IPS-18a (cell line): ENCODE results near the gene TFCP2.

Experiments
- H3K27ac ChIP-seq: one replicate; pipeline ENCODE4 v1.5.1; 2013; ENCODE audit warnings: low read length
- H3K27me3 ChIP-seq: one replicate; pipeline ENCODE4 v1.6.1; 2013; ENCODE audit warnings: mild to moderate bottlenecking, low read length; ENCODE audit not compliant: control insufficient read depth, insufficient read depth
- H3K36me3 ChIP-seq: one replicate; pipeline ENCODE4 v1.6.1; 2013; ENCODE audit warnings: low read depth, low read length; ENCODE audit not compliant: control insufficient read depth
- H3K4me1 ChIP-seq: one replicate; pipeline ENCODE4 v1.6.1; 2013; ENCODE audit warnings: low read depth, low read length; ENCODE audit not compliant: control insufficient read depth
- H3K4me3 ChIP-seq: one replicate; pipeline ENCODE4 v1.5.1; 2013; ENCODE audit warnings: low read length
- H3K9ac ChIP-seq: one replicate; pipeline ENCODE4 v1.6.1; 2013; ENCODE audit warnings: mild to moderate bottlenecking, low read length, moderate library complexity
- H3K9me3 ChIP-seq: one replicate; pipeline ENCODE4 v1.6.1; 2013; ENCODE audit warnings: low read depth, low read length; ENCODE audit not compliant: control insufficient read depth

TFCP2 gene

DNA sequence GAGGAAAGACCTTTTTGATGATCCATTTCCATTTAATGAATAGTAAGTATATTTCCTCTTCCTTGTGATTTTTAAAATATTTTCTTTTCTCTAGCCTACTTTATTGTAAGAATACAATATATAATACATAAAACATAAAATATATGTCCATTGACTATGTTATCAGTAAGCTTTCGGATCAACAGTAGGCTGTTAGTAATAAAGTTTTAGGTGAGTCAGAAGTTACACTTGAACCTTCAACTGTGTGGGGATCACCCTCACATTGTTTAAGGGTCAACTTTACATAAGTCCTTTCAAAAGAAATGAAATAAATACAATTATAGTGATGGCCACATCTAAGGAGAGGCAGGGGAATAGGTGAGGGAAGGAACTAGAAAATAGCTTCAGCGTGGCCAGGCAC, 5.0 kb upstream of the TFCP2 start:
- no peaks in the 10 kb centered on the region for H3K27me3 ChIP-seq
- H3K4me3 ChIP-seq: no peak overlapping the region
- H3K9me3 ChIP-seq: no peaks in the 10 kb centered on the region
- no peak overlapping the region for H3K9ac ChIP-seq
- H3K27ac ChIP-seq: no peak overlapping the region
- H3K4me1 ChIP-seq: no peaks in the 10 kb centered on the region
- H3K36me3 ChIP-seq: no peaks in the 10 kb centered on the region

DNA sequence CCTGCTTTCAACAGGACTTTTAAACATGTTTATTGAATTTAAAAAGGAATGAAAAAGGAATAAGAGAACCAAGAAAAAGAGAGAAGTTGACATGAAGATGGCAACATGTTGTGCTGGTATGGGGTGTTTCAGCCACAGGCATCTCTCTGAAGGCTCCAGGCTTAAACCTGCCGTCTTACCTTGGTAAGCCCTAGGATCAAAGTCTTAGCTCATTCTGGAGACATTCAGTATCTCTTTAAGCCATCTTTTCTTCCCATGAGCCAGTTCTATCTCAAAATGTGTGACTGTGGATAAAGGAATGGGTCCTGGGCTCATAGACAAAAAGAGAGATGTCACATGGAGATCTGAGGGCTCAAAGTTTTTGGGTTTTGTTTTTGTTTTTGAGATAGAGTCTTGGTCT, 1.6 kb upstream of the TFCP2 start:
- Histone ChIP-seq H3K27ac (no peak overlapping the region), H3K36me3 (no peaks in the 10 kb centered on the region), H3K9ac (no peak overlapping the region), H3K4me1 (no peaks in the 10 kb centered on the region), H3K4me3 (no peak overlapping the region), H3K9me3 (no peaks in the 10 kb centered on the region), H3K27me3 (no peaks in the 10 kb centered on the region)

- Histone ChIP-seq H3K27me3 (no peaks in the 10 kb centered on the region), H3K9me3 (no peaks in the 10 kb centered on the region), H3K4me1 (no peaks in the 10 kb centered on the region), H3K4me3 (peak overlapping the region; percentile 92), H3K9ac (peak overlapping the region; percentile 89), H3K27ac (peak overlapping the region; percentile 99), H3K36me3 (no peaks in the 10 kb centered on the region)
Measured at GRCh38 chr12:51171884-51172514, 936 bp downstream of the TFCP2 start.

DNA sequence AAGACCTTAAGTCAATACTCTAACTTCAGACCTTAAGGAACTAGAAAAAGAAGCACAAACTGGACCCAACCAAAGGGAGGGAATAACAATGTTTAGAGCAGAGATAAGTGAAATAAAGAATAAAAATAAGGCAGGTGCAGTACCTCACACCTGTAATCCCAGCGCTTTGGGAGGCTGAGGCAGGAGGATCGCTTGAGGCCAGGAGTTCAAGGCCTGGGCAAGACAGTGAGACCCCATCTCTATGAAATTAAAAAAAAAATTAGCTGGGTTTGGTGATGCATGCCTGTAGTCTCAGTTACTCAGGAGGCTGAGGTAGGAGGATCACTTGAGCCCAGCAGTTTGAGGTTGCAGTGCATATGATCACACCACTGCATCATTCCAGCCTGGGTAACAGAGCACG, 9.1 kb downstream of the TFCP2 start:
- H3K36me3 ChIP-seq: no peaks in the 10 kb centered on the region
- H3K4me3 ChIP-seq: no peak overlapping the region
- H3K4me1 ChIP-seq: no peaks in the 10 kb centered on the region
- H3K9me3 ChIP-seq: no peaks in the 10 kb centered on the region
- H3K9ac ChIP-seq: no peak overlapping the region
- H3K27ac ChIP-seq: no peak overlapping the region
- H3K27me3 ChIP-seq: no peaks in the 10 kb centered on the region

DNA sequence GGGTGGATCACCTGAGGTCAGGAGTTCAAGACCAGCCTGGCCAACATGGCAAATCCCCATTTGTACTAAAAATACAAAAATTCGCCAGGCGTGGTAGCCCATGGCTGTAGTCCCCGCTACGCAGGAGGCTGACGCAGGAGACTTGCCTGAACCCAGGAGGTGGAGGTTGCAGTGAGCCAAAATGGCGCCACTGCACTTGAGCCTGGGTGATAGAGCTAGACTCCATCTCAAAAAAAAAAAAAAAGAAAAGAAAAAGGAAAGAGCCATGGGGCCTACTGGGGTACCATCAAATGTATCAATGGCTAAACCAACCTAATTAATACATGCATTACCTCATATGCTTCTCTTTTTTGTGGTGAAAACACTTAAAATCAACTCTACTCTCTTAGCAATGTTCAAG, 10.7 kb downstream of the TFCP2 start:
- no peaks in the 10 kb centered on the region for H3K36me3 ChIP-seq
- no peaks in the 10 kb centered on the region for H3K4me1 ChIP-seq
- no peak overlapping the region for H3K4me3 ChIP-seq
- no peak overlapping the region for H3K27ac ChIP-seq
- H3K27me3 ChIP-seq: no peaks in the 10 kb centered on the region
- H3K9ac ChIP-seq: no peak overlapping the region
- H3K9me3 ChIP-seq: no peaks in the 10 kb centered on the region

DNA sequence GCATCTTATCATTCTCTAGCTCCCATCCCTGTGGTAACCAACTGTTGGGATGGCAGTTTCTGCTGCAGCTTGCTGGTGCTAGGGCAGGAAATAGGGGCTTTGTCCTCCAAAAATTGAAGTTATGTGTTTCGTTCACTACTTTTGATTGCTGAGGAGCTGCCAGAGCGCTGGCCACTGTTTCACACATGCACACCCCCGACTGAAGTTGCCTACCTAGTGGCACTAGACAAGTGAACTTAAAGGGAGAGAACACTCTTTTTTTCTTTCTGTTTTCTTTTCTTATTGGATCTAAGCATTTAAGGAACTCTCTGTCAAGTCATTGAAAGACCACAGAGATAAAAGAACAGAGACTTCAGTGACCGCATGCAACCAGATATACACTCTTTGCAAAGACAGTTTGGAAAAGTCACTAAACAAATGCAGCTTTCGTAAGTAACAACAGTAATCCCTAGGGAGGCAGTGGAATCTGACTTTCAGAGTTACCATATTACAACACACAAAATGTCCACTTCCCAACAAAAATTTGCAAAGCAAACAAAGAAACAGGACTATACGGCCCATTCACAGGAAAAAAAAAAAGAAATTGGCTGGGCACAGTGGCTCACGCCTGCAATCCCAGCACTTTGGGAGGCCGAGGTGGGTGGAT, 12.0 kb downstream of the TFCP2 start:
- Histone ChIP-seq H3K27ac (no peak overlapping the region), H3K9me3 (no peaks in the 10 kb centered on the region), H3K4me1 (no peaks in the 10 kb centered on the region), H3K9ac (no peak overlapping the region), H3K4me3 (no peak overlapping the region), H3K27me3 (no peaks in the 10 kb centered on the region), H3K36me3 (no peaks in the 10 kb centered on the region)

DNA sequence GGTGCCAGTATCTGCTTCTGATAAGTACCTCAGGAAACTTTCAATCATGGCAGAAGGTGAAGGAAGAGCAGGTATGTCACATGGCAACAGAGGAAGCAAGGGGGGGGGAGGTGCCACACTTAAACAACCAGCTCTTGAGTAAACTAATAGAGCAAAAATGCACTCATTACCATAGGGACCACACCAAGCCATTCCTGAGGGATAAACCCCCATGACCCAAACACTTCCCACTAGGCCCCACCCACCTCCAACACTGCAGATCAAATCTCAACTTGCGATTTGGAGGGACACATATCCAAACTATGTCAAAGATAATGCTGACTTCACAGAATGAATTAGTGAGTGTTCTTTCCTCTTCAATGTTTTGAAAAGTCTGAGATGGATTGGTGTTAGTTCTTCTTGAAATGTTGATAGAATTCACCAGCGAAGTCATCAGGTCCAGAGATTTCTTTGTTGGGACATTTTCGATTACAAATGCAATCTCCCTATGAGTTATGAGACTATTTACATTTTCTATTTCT, 16.6 kb downstream of the TFCP2 start:
- Histone ChIP-seq H3K9ac (no peak overlapping the region), H3K27me3 (no peaks in the 10 kb centered on the region), H3K4me1 (no peaks in the 10 kb centered on the region), H3K4me3 (no peak overlapping the region), H3K9me3 (no peaks in the 10 kb centered on the region), H3K27ac (no peak overlapping the region), H3K36me3 (no peaks in the 10 kb centered on the region)

DNA sequence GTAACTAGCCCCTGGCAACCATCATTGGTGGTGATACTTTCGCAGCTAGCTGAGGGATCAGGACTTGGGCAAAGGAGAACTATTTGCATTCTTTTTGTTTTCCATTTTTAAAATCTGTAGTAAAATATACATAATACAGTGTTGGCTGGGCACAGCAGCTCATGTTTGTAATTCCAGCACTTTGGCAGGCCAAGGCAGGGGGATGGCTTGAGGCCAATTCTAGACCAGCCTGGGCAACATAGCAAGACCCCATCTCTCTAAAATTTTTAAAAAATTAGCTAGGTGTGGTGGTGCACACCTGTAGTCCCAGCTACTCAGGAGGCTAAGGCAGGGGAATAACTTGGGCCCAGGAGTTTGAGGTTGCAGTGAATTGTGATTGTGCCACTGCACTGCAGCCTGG, 20.0 kb downstream of the TFCP2 start:
- H3K4me3 ChIP-seq: no peak overlapping the region
- H3K9me3 ChIP-seq: no peaks in the 10 kb centered on the region
- H3K36me3 ChIP-seq: no peaks in the 10 kb centered on the region
- no peaks in the 10 kb centered on the region for H3K4me1 ChIP-seq
- H3K27ac ChIP-seq: no peak overlapping the region
- H3K9ac ChIP-seq: no peak overlapping the region
- H3K27me3 ChIP-seq: no peaks in the 10 kb centered on the region

DNA sequence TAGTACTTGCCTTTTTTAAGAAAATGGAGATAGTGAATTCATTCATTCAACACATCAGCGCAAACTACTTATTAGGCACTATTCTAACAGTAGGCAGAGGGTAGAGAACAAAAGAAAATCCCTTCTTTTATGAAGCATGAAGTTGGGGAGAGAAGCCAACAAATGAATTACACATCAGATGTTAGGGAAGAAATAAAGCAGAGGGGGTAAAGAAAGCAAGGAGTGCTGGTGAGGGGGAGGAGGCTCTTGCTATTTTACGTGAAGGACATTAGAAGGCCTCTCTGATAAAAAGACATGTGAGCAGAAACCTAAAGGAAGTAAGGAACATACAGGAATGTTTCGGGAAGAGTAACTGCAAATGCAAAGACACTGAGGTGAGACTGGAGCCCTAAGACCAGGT, 22.2 kb downstream of the TFCP2 start:
- Histone ChIP-seq H3K36me3 (no peaks in the 10 kb centered on the region), H3K4me3 (no peak overlapping the region), H3K27ac (no peak overlapping the region), H3K4me1 (no peaks in the 10 kb centered on the region), H3K27me3 (no peaks in the 10 kb centered on the region), H3K9me3 (no peaks in the 10 kb centered on the region), H3K9ac (no peak overlapping the region)

GRCh38 chr12:51147309-51147708, 25.6 kb downstream of the TFCP2 start:
- Histone ChIP-seq H3K9ac (no peak overlapping the region), H3K4me3 (no peak overlapping the region), H3K36me3 (no peaks in the 10 kb centered on the region), H3K27ac (no peak overlapping the region), H3K9me3 (no peaks in the 10 kb centered on the region), H3K4me1 (no peaks in the 10 kb centered on the region), H3K27me3 (no peaks in the 10 kb centered on the region)

DNA sequence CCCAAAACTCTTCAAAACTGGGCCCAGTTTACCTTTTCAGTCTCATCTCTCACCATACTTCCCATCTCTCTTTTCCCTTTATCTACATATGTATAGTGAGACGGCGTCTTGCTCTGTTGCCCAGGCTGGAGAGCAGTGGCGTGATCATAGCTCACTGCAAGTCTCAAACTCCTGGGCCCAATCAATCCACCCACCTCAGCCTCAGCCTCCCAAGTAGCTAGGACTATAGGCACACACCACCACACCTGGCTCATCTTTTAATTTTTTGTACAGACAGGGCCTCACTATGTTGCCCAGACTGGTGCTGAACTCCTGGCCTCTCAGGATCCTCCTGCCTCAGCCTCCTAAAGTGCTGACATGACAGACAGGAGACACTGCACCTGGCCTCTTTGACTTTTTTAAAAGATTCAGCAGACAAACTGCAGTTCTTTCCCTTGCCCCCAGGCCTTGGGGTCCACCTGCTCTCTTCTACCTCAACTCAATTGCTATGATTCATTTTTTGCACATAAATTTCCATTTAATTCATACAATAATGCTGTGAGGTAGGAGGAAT, 33.6 kb downstream of the TFCP2 start:
- H3K36me3 ChIP-seq: peaks cover 11% of the 10 kb centered on the region
- H3K4me3 ChIP-seq: no peak overlapping the region
- no peaks in the 10 kb centered on the region for H3K4me1 ChIP-seq
- H3K9ac ChIP-seq: no peak overlapping the region
- H3K9me3 ChIP-seq: no peaks in the 10 kb centered on the region
- no peak overlapping the region for H3K27ac ChIP-seq
- H3K27me3 ChIP-seq: no peaks in the 10 kb centered on the region

- H3K27ac ChIP-seq: no peak overlapping the region
- H3K9ac ChIP-seq: no peak overlapping the region
Measured at GRCh38 chr12:51132693-51133092, 40.2 kb downstream of the TFCP2 start.

More at GRCh38 chr12:51132693-51133092, 40.2 kb downstream of the TFCP2 start:
- Histone ChIP-seq H3K27me3 (no peaks in the 10 kb centered on the region), H3K4me1 (no peaks in the 10 kb centered on the region), H3K9me3 (no peaks in the 10 kb centered on the region), H3K36me3 (peaks cover 5% of the 10 kb centered on the region), H3K4me3 (no peak overlapping the region)
